DLD1 (cell line): ENCODE results near the gene ARHGAP22.

Experiments used
- in situ Hi-C: cut with HindIII; loops from 2 replicates; pipeline ENCODE4 v1.10.0; 2017; ENCODE audit warnings: low sequenced_read_pairs

Gene ARHGAP22

GRCh38 chr10:48634198-48634983 is 29.5 kb upstream of the ARHGAP22 start:
- in situ Hi-C loops: loop anchor here (25.0 kb wide), 1 partner anchor 97 kb away; no protein-coding TSS in a partner anchor

GRCh38 chr10:48633381-48634197 is 28.7 kb upstream of the ARHGAP22 start:
- in situ Hi-C loops: loop anchor here (25.0 kb wide), 1 partner anchor 96 kb away; no protein-coding TSS in a partner anchor

- in situ Hi-C loops: loop anchor here (25.0 kb wide), 1 partner anchor 95 kb away; no protein-coding TSS in a partner anchor
Observed at GRCh38 chr10:48632166-48632565, 27.3 kb upstream of the ARHGAP22 start.

GRCh38 chr10:48627984-48628609 is 23.2 kb upstream of the ARHGAP22 start:
- in situ Hi-C loops: loop anchor here (25.0 kb wide), 1 partner anchor 91 kb away; no protein-coding TSS in a partner anchor

GRCh38 chr10:48626986-48627731 is 22.3 kb upstream of the ARHGAP22 start:
- in situ Hi-C loops: loop anchor here (25.0 kb wide), 1 partner anchor 90 kb away; no protein-coding TSS in a partner anchor

GRCh38 chr10:48626447-48626846 is 21.6 kb upstream of the ARHGAP22 start:
- in situ Hi-C loops: loop anchor here (25.0 kb wide), 1 partner anchor 89 kb away; no protein-coding TSS in a partner anchor

GRCh38 chr10:48625826-48626134 is 20.9 kb upstream of the ARHGAP22 start:
- in situ Hi-C loops: loop anchor here (25.0 kb wide), 1 partner anchor 88 kb away; no protein-coding TSS in a partner anchor

- in situ Hi-C loops: no loop called here
Observed at GRCh38 chr10:48623607-48624132, 18.8 kb upstream of the ARHGAP22 start.

GRCh38 chr10:48623009-48623408 is 18.1 kb upstream of the ARHGAP22 start:
- in situ Hi-C loops: no loop called here

GRCh38 chr10:48620719-48621118 is 15.8 kb upstream of the ARHGAP22 start:
- in situ Hi-C loops: no loop called here

- in situ Hi-C loops: no loop called here
Observed at GRCh38 chr10:48616436-48616835, 11.6 kb upstream of the ARHGAP22 start.

- in situ Hi-C loops: no loop called here
Observed at GRCh38 chr10:48614481-48615390, 9.9 kb upstream of the ARHGAP22 start.

- in situ Hi-C loops: no loop called here
Observed at GRCh38 chr10:48613016-48613415, 8.1 kb upstream of the ARHGAP22 start.

- in situ Hi-C loops: no loop called here
Observed at GRCh38 chr10:48612236-48612943, 7.5 kb upstream of the ARHGAP22 start.

- in situ Hi-C loops: no loop called here
Observed at GRCh38 chr10:48611133-48611532, 6.3 kb upstream of the ARHGAP22 start.

GRCh38 chr10:48610585-48611093 is 5.8 kb upstream of the ARHGAP22 start:
- in situ Hi-C loops: no loop called here

- in situ Hi-C loops: no loop called here
Observed at GRCh38 chr10:48609899-48610584, 5.2 kb upstream of the ARHGAP22 start.

- in situ Hi-C loops: no loop called here
Observed at GRCh38 chr10:48609441-48609840, 4.6 kb upstream of the ARHGAP22 start.
